LHCN-M2 (cell line): ENCODE results near the gene TCP11. TPM values are rescaled to one million over a fixed set of nuclear protein-coding genes. Genes with fewer than 3 reads are reported as not detected.

Source experiments
- DNase-seq: peaks from one replicate; pipeline ENCODE4 v3.0.0-alpha.2; 2012; ENCODE audit warnings: low read depth
- total RNA-seq: library from RNA; depleted of rRNA; stranded (reverse); fragments of >200 nt; gene quantifications from 2 replicates; pipeline ENCODE4 v1.2.3, GENCODE V29; 2014

The TCP11 gene
- total RNA-seq, 1 experiment from 2014 or later, result 0.23 TPM

DNA sequence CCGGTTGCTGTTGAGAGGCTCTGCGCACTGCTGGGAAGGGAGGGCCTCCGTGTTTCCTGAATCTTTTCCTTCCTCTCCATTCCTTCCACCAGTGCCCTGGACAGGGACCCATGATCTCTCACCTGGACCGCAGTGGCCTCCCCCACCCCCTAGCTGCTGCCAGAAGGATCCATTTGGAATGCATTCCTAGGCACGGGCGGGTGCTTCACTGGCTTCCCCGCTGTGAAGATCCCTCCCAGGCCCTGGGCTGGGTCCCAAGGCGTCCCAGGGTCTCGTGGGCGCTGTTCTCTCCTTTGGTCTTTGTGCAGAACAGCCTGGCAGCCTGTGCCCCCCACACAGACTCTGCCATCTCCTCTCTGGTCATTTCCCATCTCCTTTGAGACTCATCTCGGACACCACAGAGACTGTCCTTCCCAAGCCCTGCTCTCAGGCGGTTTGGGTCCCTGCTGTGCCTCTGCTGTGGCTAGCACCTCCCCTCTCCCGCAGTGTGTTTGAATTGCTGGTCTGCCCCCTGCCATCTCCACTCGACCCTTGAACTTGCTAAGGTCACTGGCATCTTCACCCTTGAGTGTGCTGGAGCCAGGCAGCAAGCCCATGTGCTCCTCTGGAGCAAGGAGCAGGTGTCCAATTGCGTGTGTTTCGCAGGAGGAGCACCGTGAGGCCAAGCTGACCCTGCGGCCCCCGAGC, 59.0 kb downstream of the TCP11 start:
- no peak for DNase-seq

DNA sequence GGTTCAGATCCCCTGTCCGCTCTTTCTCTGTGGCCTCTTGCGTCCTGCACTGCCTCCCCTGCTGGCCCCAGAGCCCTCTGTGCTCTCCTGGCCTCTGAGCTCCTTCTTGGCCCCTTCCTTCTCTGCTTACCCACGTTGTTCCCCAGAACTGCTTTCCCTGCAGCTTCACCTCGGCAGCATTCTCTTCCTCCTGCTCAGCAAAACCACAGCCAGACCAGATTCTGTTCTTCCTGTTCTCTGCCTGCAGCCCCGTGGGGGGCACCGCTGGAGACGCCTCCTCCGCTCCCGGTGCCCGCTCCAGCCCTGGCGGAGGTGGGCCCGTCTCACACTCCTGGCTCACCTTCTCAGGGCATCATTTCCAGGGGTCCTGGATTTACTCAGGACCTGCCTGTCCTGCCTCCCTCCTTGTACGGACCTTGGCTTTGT, 59.7 kb downstream of the TCP11 start:
- DNase-seq, result no peak

DNA sequence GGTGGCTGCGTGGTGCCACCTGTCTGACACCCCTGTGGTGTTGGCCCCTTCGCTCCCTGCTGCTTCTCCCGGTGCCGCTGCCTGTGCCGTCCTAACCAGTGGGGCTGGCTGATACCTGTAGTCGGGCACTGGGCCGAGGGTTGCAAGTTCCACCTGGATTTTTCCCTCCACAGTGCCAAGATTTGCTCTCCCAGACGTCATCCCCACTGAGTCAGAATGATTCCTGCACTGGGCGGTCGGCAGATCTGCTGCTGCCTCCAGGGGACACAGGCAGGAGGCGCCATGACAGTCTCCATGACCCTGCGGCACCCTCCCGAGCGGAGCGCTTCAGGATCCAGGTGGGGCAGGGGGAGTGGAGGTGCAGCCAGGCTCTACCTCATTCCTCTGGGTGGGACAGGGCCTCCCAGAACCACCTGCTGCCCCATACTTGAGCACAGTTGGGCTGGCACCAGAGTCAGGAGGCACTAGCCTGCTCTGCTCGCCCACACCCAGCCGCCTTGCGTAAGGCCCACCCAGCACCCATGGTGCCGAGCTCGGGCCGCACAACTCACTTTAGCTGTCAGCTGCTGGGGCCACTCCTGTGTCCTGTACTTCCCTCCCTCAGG, 60.2 kb downstream of the TCP11 start:
- no peak for DNase-seq

DNA sequence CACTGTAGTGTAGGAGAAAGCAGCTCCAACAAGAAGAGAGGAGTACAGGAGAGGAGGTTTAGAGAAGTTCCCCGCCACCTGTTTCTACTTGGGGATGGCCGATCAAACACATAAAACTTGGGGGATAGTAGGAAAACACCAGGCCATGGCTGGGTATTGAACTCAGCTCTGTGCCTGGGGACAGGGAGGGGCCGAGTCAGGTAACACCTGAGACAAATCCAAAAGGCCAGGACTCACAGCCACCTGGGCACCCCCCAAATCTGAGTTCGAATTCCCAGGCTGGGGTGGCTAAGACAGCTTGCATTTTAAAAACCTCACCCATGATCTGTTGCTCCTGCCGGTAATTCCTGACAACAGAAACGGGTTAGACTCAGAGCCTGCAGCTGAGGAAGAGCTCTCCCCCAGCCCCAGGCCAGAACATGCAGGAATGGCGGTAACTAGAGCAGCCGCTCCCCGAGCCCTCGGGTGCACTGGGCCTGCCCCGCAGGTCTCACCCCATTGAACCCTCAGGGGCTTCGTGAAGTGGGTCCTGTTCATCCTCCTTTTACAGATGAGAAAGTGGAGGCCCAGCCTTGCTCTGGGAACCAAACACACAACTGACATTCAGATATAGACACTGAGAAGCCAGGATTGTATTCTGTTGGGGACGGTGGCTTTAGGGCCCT, 61.0 kb downstream of the TCP11 start:
- DNase-seq, result no peak

DNA sequence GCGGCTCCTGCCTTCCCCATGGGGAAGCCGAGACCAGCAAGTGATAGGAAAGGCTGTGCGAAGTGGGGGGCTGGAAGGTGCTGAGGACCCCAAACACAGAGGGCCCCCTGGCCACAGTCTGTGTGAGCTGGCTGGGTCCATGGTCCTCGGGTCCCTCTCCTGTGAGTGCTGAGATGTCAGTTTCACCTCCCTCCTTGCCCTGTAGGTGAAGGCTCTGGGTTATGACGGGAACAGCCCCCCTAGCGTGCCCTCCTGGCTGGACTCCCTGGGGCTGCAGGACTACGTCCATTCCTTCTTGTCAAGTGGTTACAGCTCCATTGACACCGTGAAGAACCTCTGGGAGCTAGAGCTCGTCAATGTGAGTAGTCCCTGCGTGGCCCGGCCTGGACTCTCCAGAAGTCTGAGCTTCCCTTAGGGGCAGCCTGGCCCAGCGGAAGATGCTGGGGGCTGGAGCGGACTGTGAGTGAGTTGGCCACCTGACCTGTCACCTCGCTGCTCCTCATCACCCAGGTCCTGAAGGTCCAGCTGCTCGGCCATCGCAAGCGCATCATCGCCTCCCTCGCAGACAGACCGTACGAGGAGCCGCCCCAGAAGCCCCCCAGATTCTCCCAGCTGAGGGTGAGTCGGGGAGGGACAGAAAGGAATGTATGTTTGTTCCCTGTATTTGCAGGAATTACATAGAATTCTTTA, 61.7 kb downstream of the TCP11 start:
- no peak for DNase-seq

DNA sequence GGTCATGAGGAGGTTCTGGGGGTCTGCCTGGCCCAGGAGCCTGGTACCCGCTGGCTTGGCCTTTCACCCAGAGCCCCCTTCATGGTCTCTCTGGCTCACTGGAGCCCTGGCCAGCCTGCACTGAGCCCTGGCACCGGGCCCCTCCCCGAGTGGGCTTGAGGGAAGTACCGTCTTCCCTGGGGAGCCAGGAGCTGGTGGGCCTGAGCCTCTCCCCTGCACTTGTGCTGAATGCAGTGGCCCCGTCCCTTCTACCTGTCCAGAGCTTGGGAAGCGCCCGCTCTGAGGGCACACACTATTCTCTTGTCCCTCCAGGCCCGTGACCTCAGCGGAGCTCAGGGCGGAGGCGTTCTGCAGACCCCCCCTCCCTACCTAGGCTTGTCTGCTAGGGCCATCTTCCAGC, 62.2 kb downstream of the TCP11 start:
- no peak for DNase-seq

DNA sequence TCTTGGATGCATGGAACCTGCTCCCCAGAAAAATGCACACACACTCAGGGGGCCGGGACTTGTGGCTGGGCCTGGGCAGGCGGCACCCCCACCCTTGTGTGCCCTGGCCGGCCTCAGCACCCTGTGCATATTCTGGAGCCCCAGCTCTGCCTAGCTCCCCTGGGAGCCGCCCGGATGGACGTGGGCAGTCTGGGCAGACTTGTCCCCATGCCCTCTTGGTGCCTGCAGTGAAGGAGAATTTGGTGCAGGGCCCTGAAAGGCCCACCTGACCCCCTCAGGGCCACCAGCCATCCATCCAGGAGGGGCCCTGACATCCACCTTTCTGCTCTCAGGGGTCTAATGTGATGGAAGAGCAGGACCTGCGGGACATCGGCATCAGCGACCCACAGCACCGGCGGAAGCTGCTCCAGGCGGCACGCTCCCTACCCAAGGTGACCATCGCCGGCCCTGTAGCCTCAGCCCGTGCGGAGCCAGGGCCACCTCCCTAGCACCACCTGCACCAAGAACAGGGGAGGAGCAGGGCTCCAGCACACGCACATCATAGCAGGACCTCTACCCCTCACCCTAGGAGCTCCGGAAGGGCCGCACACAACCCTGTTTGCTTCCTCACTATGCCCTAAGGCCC, 62.8 kb downstream of the TCP11 start:
- DNase-seq, result no peak

DNA sequence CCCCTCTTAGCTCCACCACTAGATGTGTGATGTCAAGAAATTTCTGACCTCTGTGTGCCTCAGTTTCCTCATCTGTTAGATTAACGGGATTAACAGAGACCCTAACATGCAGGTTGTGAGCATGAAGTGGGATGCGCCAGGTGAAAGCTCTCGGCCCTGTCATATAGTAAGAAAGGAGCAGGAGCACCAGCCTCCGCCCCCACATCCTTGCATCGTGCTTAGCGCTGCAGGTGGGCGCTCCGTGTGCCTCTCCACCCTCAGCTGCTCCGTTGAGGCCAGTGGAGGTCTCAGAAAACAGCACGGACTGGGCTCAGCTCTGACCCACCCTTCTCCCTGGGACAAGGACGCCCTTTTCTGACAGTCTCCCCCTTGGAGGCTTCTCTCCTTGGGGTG, 63.4 kb downstream of the TCP11 start:
- DNase-seq, result no peak

DNA sequence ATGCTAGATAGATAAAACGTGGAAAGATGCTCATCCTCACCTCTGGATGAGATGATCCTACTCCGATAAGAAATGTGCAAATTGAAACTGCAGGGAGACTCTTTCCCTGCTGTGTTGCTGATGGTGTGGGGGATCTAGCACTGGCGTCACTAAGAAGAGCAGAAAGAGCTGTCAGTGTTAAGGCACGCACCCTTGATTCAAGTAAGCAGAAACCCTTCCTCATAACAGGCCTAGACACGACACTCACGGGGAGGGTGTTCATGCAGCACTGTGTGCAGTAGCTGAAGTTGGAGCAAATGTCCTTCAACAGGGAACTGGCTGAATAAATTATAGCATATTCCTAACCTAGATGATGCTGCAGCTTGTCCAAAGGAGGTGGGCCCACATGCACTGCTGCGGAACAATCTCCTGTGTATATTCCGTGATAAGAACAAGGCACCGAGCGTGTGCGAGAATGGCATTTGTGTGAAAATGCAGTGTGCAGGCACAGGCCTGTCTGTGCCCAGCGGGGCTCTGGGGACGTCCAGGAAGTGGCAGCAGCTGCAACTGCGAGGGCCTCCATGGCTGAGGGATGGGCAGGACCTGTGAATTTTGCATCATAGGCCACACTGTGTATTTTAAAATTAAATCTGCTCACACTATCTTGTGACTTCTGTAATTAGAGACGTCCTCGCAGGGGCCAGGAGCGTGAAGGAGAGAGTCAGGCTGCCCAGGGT, 64.0 kb downstream of the TCP11 start:
- no peak for DNase-seq

DNA sequence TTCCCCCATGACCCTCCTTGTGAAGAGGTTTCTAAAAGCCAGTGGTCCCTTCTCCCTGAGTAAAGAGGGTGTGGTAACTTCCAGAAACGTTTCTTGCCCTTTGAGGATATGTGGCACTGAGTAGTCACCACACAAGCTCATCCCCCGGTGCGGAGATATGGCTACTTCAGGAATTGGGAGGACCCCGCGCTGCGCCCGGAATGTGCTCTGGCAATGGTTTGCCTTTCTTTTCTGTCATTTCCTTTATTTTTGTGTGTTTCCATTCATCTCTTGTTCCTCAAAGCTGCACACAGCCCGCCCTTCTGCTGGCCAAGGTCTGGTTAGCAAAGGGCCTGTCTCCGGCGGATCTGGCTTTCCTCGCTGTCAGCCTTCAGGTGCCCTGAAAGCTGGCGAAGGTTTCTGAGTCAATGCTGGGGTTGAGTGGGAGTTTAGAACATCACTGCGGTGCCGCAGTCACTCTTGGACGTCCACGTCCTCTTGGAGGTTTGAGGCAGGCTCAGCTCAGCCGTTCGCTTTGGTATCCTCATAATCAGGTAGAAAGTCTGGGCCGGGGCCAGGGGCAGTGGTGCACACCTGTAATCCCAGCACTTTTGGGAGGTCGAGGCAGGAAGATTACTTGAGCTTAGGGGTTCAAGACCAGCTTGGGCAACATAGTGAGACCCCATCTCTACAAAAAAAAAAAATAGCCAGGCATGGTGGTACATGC, 67.2 kb downstream of the TCP11 start:
- DNase-seq, result no peak

DNA sequence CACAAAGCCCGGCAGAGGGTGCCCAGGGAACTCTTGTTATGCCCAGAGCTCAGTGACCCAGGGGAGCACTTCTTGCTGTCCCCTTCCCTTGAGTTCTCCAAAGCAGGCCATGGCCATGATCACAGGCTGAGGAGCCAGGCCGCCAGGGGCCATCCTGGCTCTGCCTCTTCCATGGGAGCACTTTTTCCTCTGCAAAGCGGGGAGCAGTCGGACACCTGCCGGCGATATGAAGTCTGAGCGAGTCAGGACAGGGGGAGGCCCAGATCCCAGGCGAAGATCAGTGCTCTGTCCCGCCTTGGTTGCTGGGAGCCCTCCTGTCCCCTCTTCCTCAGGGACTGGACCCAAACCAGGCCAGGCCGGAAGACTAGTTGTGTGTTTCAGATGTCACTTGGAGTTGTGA, 67.9 kb downstream of the TCP11 start:
- no peak for DNase-seq

DNA sequence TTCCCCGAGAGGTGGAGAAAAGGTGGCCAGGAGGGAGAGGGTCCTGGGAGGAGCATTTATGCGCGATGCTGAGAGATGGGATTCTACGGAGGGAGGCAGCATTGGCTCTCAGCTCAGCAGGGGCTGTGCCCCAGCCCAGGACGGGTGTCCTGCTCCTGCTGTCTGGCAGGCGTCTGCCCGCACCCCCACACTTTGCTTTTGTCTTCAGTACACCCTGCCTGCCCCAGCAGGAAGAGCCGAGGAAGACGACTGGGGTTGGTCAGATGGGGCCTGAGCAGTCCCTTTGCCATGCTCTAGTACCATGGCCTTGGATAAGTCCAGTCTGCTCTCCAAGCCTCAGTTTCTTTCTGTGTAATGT, 68.5 kb downstream of the TCP11 start:
- no peak for DNase-seq

DNA sequence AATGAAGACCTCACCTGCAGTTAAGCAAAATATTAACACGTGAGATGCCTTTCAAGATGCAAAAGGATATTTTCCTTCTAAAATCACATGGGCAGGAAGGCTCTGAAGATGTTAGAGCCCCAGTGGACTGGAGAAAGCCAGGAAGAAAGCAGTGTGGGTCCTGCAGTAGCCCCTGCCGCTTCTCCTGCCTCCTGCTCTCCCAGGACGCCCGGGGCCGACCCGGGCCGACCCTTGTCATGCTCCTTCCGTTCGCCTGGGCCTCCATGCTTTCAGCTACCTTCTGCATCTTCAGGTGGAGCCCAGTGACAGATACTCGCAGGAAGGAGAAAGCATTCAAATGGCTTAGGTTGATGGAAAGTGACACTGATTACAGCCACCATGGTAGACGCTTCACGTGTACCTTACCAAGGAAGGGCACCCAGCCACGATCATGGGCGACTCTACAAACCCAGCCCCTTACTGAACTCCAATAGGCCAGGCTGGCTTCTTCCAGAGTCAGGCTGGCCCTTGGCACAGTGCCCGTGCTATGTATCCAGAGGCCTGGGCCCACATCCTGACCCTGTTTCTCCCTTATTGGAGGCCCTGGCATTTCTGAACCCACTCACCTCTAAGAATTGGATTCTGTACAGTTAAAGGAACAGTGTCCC, 69.0 kb downstream of the TCP11 start:
- no peak for DNase-seq

DNA sequence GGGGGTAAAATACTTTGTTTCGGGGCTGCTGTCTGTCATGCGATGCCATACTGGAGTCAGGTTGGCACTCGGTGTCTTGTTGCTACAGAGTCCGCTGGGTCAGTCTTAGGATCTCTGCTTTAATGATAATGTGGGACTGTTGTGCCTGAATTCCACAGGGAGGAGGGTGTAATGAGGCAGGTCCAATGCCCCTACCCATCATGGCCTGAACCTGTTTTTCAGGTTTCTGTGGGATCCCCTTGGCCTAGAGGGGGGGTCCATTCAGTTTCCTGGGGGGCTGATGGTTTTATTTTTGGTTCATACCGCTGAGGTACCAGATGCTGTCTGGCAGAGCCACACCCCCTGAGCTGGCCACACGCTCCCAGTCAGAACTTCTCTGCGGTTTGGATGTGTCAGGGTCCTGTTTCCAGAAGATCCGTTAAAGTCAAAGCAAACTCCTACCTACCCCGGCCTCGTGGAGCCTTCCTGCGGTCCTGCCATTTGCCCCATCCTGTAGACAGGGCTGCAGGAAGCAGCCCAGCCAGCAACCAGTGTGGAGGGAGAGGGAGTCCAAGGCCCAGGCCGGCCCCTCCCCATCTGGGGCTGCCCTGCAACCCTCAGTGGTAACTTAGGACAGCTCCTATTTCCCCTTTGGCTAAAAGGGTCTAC, 69.7 kb downstream of the TCP11 start:
- no peak for DNase-seq

DNA sequence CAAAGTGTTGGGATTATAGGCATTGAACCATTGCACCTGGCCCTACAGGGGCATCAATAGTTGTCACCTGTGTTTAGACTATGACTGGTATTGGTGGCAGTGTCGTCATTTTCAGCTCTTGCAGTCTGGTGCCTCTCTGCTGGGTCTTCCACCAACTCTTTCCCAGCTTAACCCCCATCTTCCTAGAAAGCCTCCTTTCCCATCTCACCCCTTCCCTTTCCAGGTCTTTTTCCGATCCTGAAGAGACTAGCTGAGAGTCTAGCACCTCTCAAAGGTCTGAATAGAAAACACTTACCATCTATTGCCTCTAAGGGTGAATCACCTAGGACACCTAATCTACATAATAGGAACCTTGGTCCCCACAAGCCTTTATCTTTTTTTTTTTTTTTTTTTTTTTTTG, 71.0 kb downstream of the TCP11 start:
- no peak for DNase-seq

DNA sequence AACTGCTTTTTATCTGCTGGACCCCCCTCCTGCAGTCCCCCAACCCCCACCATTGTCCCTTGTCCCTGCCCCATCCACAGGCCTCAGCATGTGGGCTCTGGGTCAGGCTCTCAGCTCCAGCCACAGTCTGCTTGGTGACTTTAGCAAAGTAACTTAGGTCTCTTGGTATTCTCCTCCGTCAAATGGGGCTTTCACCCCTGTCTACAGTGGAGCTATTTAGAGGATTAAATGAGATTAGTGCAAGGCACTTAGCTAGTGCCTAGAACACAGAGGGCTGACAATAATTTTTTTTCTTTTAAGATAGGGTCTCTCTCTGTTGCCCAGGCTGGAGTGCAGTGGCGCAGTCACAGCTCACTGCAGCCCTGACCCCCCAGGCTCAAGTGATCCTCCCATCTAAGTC, 71.9 kb downstream of the TCP11 start:
- DNase-seq, result no peak

DNA sequence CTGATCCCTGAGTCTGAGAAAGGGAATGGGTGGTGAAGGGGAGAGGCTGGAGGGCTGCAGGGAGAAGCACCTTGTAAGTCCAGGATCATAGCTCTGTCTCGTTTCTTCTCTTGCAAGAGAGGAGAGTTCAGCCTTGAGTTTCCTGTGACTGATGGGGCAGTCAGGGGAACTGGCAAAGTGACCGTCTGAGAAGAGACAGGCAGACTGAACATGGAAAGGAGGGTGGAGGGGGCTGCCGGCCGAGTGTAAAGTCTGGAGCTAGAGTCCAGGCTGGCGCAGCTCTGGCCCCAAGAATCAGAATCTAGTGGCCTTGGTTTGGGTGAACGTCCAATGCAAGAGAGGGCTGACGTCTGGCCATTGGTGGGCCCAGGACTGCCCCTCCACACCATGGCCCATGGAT, 72.5 kb downstream of the TCP11 start:
- no peak for DNase-seq

DNA sequence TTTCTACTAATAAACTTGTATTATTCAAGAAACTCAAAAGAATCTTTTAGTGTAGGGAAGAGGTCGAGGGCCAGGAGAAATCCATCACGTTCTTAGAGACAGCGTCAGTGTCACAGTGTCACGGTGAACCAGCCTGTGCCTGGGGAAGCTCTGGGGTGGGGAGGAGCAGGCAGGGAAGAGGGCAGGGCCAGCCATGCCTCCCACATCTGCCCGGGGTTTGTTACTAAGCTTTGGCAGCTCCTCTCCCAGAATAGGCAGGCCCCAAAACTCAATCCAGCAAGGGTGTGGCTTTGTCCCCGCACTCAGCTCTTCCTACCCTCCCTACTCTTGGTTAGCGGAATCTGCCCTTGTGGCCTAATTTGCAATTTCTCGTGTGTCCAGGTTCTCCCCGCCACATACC, 72.9 kb downstream of the TCP11 start:
- DNase-seq, result no peak
